Measurements from ENCODE around the gene TSHR. TPM values are rescaled to one million over a fixed set of nuclear protein-coding genes. Genes with fewer than 3 reads are reported as not detected.

Gene TSHR
- not detected in 2 replicates for total RNA-seq

GRCh38 chr14:80955416-80955941 is at the start of gene TSHR:
TSS of gene TSHR (plus strand) at chr14:80955621. CDS start at chr14:80955681, 60 bp downstream.

DNA sequence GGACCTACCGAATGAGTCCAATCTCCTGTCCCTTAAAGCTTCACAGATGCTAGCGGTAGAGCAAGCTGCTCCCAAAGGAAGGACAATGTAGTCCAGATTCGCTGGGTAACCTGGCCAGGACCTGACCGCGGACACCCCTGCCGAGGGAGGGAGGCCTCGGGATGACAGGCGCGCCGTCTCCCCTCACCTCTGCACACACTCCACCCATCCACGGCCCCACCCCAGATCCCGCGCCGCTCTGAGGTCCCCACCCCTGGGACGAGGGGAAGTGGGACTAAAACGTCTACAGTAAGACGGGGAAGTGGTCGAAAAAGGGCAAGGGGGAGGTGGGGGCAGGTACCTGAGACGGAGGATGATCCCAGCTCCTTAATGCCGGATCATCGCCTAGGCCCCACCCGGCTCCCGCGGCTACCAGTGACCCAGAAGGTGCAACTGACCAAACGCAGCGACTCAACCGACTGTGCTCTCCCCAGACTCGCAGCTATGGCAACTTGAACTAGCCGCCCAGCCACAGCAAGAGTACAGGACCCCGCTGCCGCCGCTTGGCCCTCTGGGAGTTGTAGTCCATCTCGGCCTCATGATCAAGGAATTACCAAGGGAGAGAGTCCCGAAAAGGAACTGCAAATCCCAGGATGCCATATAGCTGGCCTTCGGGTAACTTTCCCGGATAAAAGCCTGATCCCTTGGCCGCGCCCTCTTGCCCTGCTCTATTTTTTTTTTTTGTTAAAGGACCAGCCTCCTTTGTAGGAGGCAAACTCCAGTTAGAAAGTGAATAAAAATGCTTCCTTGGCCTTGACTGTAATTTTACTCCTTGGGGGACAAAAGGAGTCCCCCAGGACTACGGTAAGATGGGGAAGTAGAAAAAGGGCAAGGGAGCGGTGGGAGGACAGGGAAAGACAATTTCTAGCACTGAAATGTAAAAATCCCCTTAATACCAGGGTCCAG is 13.9 kb upstream of the TSHR start, which contains the start of gene CEP128:
TSS of gene CEP128 (minus strand) at position 498 of the 945 bp plus-strand sequence.

Other genes starting within 250 kb of the TSHR start
- 4.1 and 4.2 TPM in 2 replicates for gene CEP128, start 13.9 kb upstream of the TSHR start, total RNA-seq

Measured in mammary microvascular endothelial cell (primary cell).